Stimulated activated naive B cell treated with anti-CD40 and anti-IgM and Interleukin-4, amounts not matched to agents 10 μg/mL and 1 μg/mL and 100 μg/mL, for 72 hours (primary cell): ENCODE measurements around the gene ELFN1.

Experiments used
- ATAC-seq, 2 donors: fragments of 150-1000 bp; cut with Tn5 transposase; replicated peaks; 2 replicates each; pipeline ENCODE4 v1.10.0; 2021; ENCODE audit warnings: moderate library complexity in 1 of 2
- DNase-seq: peaks from one replicate; pipeline ENCODE4 v3.0.0; 2021
- H3K27ac Mint-ChIP-seq: one replicate; pipeline ENCODE4 v1.8.0; 2022; ENCODE audit warnings: mild to moderate bottlenecking, mixed read lengths
- H3K27me3 Mint-ChIP-seq, 2 donors: one replicate each; pipeline ENCODE4 v1.8.0; 2022; ENCODE audit warnings: mixed read lengths in 2 of 2
- H3K36me3 Mint-ChIP-seq, 2 donors: one replicate each; pipeline ENCODE4 v1.8.0; 2022; ENCODE audit warnings: mixed read lengths in 2 of 2, mild to moderate bottlenecking in 1 of 2
- H3K4me1 Mint-ChIP-seq, 2 donors: one replicate each; pipeline ENCODE4 v1.8.0; 2022; ENCODE audit warnings: mixed read lengths in 2 of 2, mild to moderate bottlenecking in 1 of 2
- H3K4me3 Mint-ChIP-seq, 2 donors: one replicate each; pipeline ENCODE4 v1.8.0; 2022; ENCODE audit warnings: mild to moderate bottlenecking in 2 of 2, mixed read lengths in 2 of 2, moderate library complexity in 1 of 2
- H3K9me3 Mint-ChIP-seq, 2 donors: one replicate each; pipeline ENCODE4 v1.8.0; 2022; ENCODE audit warnings: mixed read lengths in 2 of 2, mild to moderate bottlenecking in 1 of 2

Gene ELFN1

GRCh38 chr7:1706381-1706720, 36.3 kb downstream of the ELFN1 start:
- DNase-seq (no peak), ATAC-seq (no peak)
- peaks cover 28% of the 10 kb centered on the region in 2 donors for H3K27me3 Mint-ChIP-seq
- H3K27ac Mint-ChIP-seq, result no peak overlapping the region
- H3K36me3 Mint-ChIP-seq, result peaks cover 0 to 8% of the 10 kb centered on the region in 2 donors
- peaks cover 2 to 5% of the 10 kb centered on the region in 2 donors for H3K4me1 Mint-ChIP-seq
- no peak overlapping the region for H3K4me3 Mint-ChIP-seq
- peaks cover 3 to 6% of the 10 kb centered on the region in 2 donors for H3K9me3 Mint-ChIP-seq

- ATAC-seq (no peak), DNase-seq (no peak)
- Mint-ChIP-seq H3K9me3 (peaks cover 3 to 6% of the 10 kb centered on the region in 2 donors), H3K27ac (no peak overlapping the region), H3K36me3 (peaks cover 0 to 8% of the 10 kb centered on the region in 2 donors), H3K27me3 (peaks cover 28 to 30% of the 10 kb centered on the region in 2 donors), H3K4me1 (peaks cover 2 to 5% of the 10 kb centered on the region in 2 donors), H3K4me3 (no peak overlapping the region)
Measured at GRCh38 chr7:1706721-1707613, 36.9 kb downstream of the ELFN1 start.

- H3K36me3 Mint-ChIP-seq, result peaks cover 0 to 8% of the 10 kb centered on the region in 2 donors
- ATAC-seq (no peak), DNase-seq (no peak)
- H3K4me1 Mint-ChIP-seq, result peaks cover 2 to 5% of the 10 kb centered on the region in 2 donors
- H3K27me3 Mint-ChIP-seq, result peaks cover 28 to 31% of the 10 kb centered on the region in 2 donors
- H3K4me3 Mint-ChIP-seq, result no peak overlapping the region
- no peak overlapping the region for H3K27ac Mint-ChIP-seq
- H3K9me3 Mint-ChIP-seq, result peaks cover 1 to 3% of the 10 kb centered on the region in 2 donors
Measured at GRCh38 chr7:1707756-1708595, 37.9 kb downstream of the ELFN1 start.

- DNase-seq (no peak), ATAC-seq (no peak)
- Mint-ChIP-seq H3K4me1 (peaks cover 2 to 5% of the 10 kb centered on the region in 2 donors), H3K27ac (no peak overlapping the region), H3K4me3 (no peak overlapping the region), H3K27me3 (peaks cover 26 to 35% of the 10 kb centered on the region in 2 donors), H3K9me3 (peaks cover 0 to 3% of the 10 kb centered on the region in 2 donors), H3K36me3 (peaks cover 0 to 4% of the 10 kb centered on the region in 2 donors)
Measured at GRCh38 chr7:1708596-1709251, 38.6 kb downstream of the ELFN1 start.

- H3K27me3 Mint-ChIP-seq, result peaks cover 26 to 34% of the 10 kb centered on the region in 2 donors
- ATAC-seq (no peak), DNase-seq (no peak)
- H3K36me3 Mint-ChIP-seq, result peaks cover 0 to 4% of the 10 kb centered on the region in 2 donors
- no peak overlapping the region for H3K27ac Mint-ChIP-seq
- no peak overlapping the region for H3K4me3 Mint-ChIP-seq
- peaks cover 0 to 3% of the 10 kb centered on the region in 2 donors for H3K9me3 Mint-ChIP-seq
- peaks cover 2 to 5% of the 10 kb centered on the region in 2 donors for H3K4me1 Mint-ChIP-seq
Measured at GRCh38 chr7:1709281-1709680, 39.2 kb downstream of the ELFN1 start.

- Mint-ChIP-seq H3K36me3 (peaks cover 0 to 4% of the 10 kb centered on the region in 2 donors), H3K4me3 (no peak overlapping the region), H3K27me3 (peaks cover 20 to 28% of the 10 kb centered on the region in 2 donors), H3K27ac (no peak overlapping the region), H3K9me3 (peaks cover 0 to 3% of the 10 kb centered on the region in 2 donors), H3K4me1 (peaks cover 2 to 5% of the 10 kb centered on the region in 2 donors)
- ATAC-seq (no peak), DNase-seq (no peak)
Measured at GRCh38 chr7:1709900-1710299, 39.8 kb downstream of the ELFN1 start.

GRCh38 chr7:1710936-1711335, 40.9 kb downstream of the ELFN1 start:
- Mint-ChIP-seq H3K27ac (no peak overlapping the region), H3K9me3 (peaks cover 0 to 3% of the 10 kb centered on the region in 2 donors), H3K4me3 (no peak overlapping the region), H3K36me3 (peaks cover 0 to 4% of the 10 kb centered on the region in 2 donors), H3K4me1 (peaks cover 2 to 5% of the 10 kb centered on the region in 2 donors), H3K27me3 (peaks cover 27 to 35% of the 10 kb centered on the region in 2 donors)
- no peak for ATAC-seq
- no peak for DNase-seq

- Mint-ChIP-seq H3K27ac (no peak overlapping the region), H3K27me3 (peaks cover 32 to 42% of the 10 kb centered on the region in 2 donors), H3K36me3 (peaks cover 0 to 4% of the 10 kb centered on the region in 2 donors), H3K4me3 (no peak overlapping the region), H3K4me1 (peaks cover 0 to under 1% of the 10 kb centered on the region in 2 donors), H3K9me3 (peaks cover 0 to 3% of the 10 kb centered on the region in 2 donors)
- no peak for DNase-seq
- no peak for ATAC-seq
Measured at GRCh38 chr7:1712907-1713501, 42.9 kb downstream of the ELFN1 start.

- Mint-ChIP-seq H3K9me3 (peaks cover 0 to 3% of the 10 kb centered on the region in 2 donors), H3K4me3 (no peak overlapping the region), H3K27me3 (peaks cover 28 to 34% of the 10 kb centered on the region in 2 donors), H3K4me1 (no peaks in the 10 kb centered on the region), H3K27ac (no peak overlapping the region), H3K36me3 (peaks cover 0 to 4% of the 10 kb centered on the region in 2 donors)
- DNase-seq (no peak), ATAC-seq (no peak)
Measured at GRCh38 chr7:1713502-1714484, 43.7 kb downstream of the ELFN1 start.

GRCh38 chr7:1714583-1715330, 44.7 kb downstream of the ELFN1 start:
- ATAC-seq, result no peak
- Mint-ChIP-seq H3K4me1 (no peaks in the 10 kb centered on the region), H3K27ac (no peak overlapping the region), H3K36me3 (no peaks in the 10 kb centered on the region), H3K27me3 (peaks cover 24 to 30% of the 10 kb centered on the region in 2 donors), H3K4me3 (no peak overlapping the region), H3K9me3 (no peaks in the 10 kb centered on the region)
- DNase-seq, result no peak

- H3K27me3 Mint-ChIP-seq, result peaks cover 24 to 30% of the 10 kb centered on the region in 2 donors
- H3K9me3 Mint-ChIP-seq, result no peaks in the 10 kb centered on the region
- DNase-seq (no peak), ATAC-seq (no peak)
- no peak overlapping the region for H3K4me3 Mint-ChIP-seq
- H3K4me1 Mint-ChIP-seq, result peaks cover 0 to 2% of the 10 kb centered on the region in 2 donors
- no peak overlapping the region for H3K27ac Mint-ChIP-seq
- H3K36me3 Mint-ChIP-seq, result no peaks in the 10 kb centered on the region
Measured at GRCh38 chr7:1715331-1715625, 45.2 kb downstream of the ELFN1 start.

- ATAC-seq, result no peak
- Mint-ChIP-seq H3K36me3 (no peaks in the 10 kb centered on the region), H3K27me3 (peaks cover 24 to 30% of the 10 kb centered on the region in 2 donors), H3K27ac (no peak overlapping the region), H3K9me3 (no peaks in the 10 kb centered on the region), H3K4me3 (no peak overlapping the region), H3K4me1 (peaks cover 0 to 2% of the 10 kb centered on the region in 2 donors)
- DNase-seq, result no peak
Measured at GRCh38 chr7:1715671-1716074, 45.6 kb downstream of the ELFN1 start.
